Endothelial cell of umbilical vein (primary cell): ENCODE measurements around the gene BABAM2.
"Not testable (repeated sequence)": the region's sequence is repeated elsewhere in the genome, so short reads cannot be mapped to it uniquely, and the experiment has no call there.

ENCODE experiments used
- EZH2 ChIP-seq: IDR thresholded peaks from 2 replicates; pipeline ENCODE4 v1.6.1; 2012; ENCODE audit warnings: borderline replicate concordance, low read depth, mild to moderate bottlenecking, moderate library complexity, low read length, inconsistent platforms; ENCODE audit not compliant: severe bottlenecking
- FOS ChIP-seq: IDR thresholded peaks from 2 replicates; pipeline ENCODE4 v1.6.1; 2011; ENCODE audit warnings: mild to moderate bottlenecking, low read length, moderate library complexity, borderline replicate concordance; ENCODE audit not compliant: insufficient read depth
- JUN ChIP-seq: IDR thresholded peaks from 2 replicates; pipeline ENCODE4 v1.6.1; 2011; ENCODE audit warnings: borderline replicate concordance, low read depth; ENCODE audit not compliant: insufficient read length, insufficient read depth
- MYC ChIP-seq: IDR thresholded peaks from one replicate; pipeline ENCODE4 v1.6.1; 2011; ENCODE audit warnings: mild to moderate bottlenecking, low read depth, low read length
- POLR2A ChIP-seq: IDR thresholded peaks from 2 replicates; pipeline ENCODE4 v1.6.1; 2012; ENCODE audit warnings: low read depth, mild to moderate bottlenecking, control low read depth, low read length
- POLR2AphosphoS5 ChIP-seq: IDR thresholded peaks from 2 replicates; pipeline ENCODE4 v1.6.1; 2012; ENCODE audit warnings: low read depth, mild to moderate bottlenecking, control low read depth, low read length, moderate library complexity; ENCODE audit not compliant: insufficient read depth
- TF ChIP-seq, protein P1 (sequence below), 2 donors: IDR thresholded peaks; 1 replicate in 1 of 2; 2 replicates in 1 of 2; pipeline ENCODE4 v1.5.1; 2011; ENCODE audit warnings: low read length in 2 of 2, mild to moderate bottlenecking in 2 of 2, moderate library complexity in 2 of 2, control low read depth in 1 of 2, inconsistent platforms in 1 of 2, low read depth in 1 of 2; ENCODE audit not compliant: insufficient read depth in 1 of 2; ENCODE audit errors: extremely low read depth in 1 of 2
- TF ChIP-seq, protein P2 (sequence below): IDR thresholded peaks from 2 replicates; pipeline ENCODE4 v1.6.1; 2011; ENCODE audit not compliant: insufficient read depth, insufficient read length

DNA sequence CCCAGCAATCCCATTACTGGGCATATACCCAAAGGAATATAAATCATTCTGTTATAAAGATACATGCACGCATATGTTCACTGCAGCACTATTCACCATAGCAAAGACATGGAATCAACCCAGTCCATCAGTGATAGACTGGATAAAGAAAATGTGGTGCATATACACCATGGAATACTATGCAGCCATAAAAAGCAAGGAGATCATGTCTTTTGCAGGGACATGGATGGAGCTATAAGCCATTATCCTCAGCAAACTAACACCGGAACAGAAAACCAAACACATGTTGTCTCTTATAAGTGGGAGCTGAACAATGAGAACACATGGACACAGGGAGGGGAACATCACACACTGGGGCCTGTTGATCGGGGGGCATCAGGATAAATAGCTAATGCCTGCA is 441.3 kb downstream of the BABAM2 start:
- TF ChIP-seq POLR2A, POLR2AphosphoS5, EZH2, JUN, FOS, MYC: not testable (repeated sequence)
- TF ChIP-seq, protein P1, sequence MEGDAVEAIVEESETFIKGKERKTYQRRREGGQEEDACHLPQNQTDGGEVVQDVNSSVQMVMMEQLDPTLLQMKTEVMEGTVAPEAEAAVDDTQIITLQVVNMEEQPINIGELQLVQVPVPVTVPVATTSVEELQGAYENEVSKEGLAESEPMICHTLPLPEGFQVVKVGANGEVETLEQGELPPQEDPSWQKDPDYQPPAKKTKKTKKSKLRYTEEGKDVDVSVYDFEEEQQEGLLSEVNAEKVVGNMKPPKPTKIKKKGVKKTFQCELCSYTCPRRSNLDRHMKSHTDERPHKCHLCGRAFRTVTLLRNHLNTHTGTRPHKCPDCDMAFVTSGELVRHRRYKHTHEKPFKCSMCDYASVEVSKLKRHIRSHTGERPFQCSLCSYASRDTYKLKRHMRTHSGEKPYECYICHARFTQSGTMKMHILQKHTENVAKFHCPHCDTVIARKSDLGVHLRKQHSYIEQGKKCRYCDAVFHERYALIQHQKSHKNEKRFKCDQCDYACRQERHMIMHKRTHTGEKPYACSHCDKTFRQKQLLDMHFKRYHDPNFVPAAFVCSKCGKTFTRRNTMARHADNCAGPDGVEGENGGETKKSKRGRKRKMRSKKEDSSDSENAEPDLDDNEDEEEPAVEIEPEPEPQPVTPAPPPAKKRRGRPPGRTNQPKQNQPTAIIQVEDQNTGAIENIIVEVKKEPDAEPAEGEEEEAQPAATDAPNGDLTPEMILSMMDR (IDR thresholded peaks at IDR 0.05; ENCODE audit: extremely low read depth in 1 of 2, insufficient read depth in 1 of 2, low read depth in 1 of 2, low read length in 2 of 2): not testable (repeated sequence)
- TF ChIP-seq, protein P2, sequence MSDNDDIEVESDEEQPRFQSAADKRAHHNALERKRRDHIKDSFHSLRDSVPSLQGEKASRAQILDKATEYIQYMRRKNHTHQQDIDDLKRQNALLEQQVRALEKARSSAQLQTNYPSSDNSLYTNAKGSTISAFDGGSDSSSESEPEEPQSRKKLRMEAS: not testable (repeated sequence)
